Adrenal gland (tissue), 12 donors: ENCODE measurements around the gene FGD3. TPM values are rescaled to one million over a fixed set of nuclear protein-coding genes. Genes with fewer than 3 reads are reported as not detected.
A peak's percentile ranks its signal among the peaks of the same experiment; 100 is the strongest.

Experiments
- DNase-seq, 7 donors: peaks; one replicate each; pipeline ENCODE4 v3.0.0-alpha.2; 2019 to 2020
- H3K27ac ChIP-seq, 5 donors: fragments of 200-600 bp; sonication (generic) in 4 of 5; 1 replicate in 3 of 5; 2 replicates in 2 of 5; pipeline versions ENCODE4 v1.5.1 to v1.8.0; 2016 to 2020; ENCODE audit warnings: mild to moderate bottlenecking in 1 of 5
- H3K27me3 ChIP-seq: fragments of 200-600 bp; 2 replicates; pipeline ENCODE4 v1.8.0; 2021
- H3K36me3 ChIP-seq, 2 donors: fragments of 200-600 bp; replicated peaks in 1 of 2; 1 replicate in 1 of 2; 2 replicates in 1 of 2; pipeline versions ENCODE4 v1.5.1 to v1.8.0; 2018 to 2022
- H3K4me1 ChIP-seq, 2 donors: fragments of 200-600 bp; replicated peaks in 1 of 2; 1 replicate in 1 of 2; 2 replicates in 1 of 2; pipeline versions ENCODE4 v1.5.1 to v1.8.0; 2018 to 2021
- H3K4me3 ChIP-seq, 4 donors: fragments of 200-600 bp; sonication (generic) in 3 of 4; one replicate each; pipeline ENCODE4 v1.5.1; 2016 to 2018
- H3K9me3 ChIP-seq, 3 donors: fragments of 200-600 bp; sonication (generic) in 1 of 3; replicated peaks in 1 of 3; 1 replicate in 2 of 3; 2 replicates in 1 of 3; pipeline versions ENCODE4 v1.5.1 to v1.8.0; 2016 to 2021
- CTCF ChIP-seq, 6 experiments: fragments of 450-650 bp in 4 of 6; fragments of 200-600 bp in 2 of 6; sonication (generic) in 1 of 6; IDR thresholded peaks; 1 replicate in 5 of 6; 2 replicates in 1 of 6; pipeline versions ENCODE4 v1.5.1 to v1.8.0; 2016 to 2021; ENCODE audit warnings: antibody characterized with exemption in 6 of 6, mild to moderate bottlenecking in 2 of 6, moderate library complexity in 1 of 6
- POLR2A ChIP-seq, 2 donors: fragments of 450-650 bp; IDR thresholded peaks; one replicate each; pipeline ENCODE4 v1.6.1; 2017; ENCODE audit warnings: antibody characterized with exemption in 2 of 2, mild to moderate bottlenecking in 2 of 2, moderate library complexity in 1 of 2
- WGBS, 4 donors: extraction: QIAGEN DNeasy Blood & Tissue Kit in 2 of 4; methylation state at CpG; one replicate each; pipeline versions ENCODE4 v1.1.5 to v1.1.7; 2013 to 2017; 5-methylcytosine and 5-hydroxymethylcytosine counted together
- intact Hi-C, 2 donors: fragments of 100-400 bp; cut with DNase I; formaldehyde crosslinking; loops; one replicate each; pipeline versions ENCODE4 v1.14.1 to v1.15.0; 2022 to 2023
- polyA plus RNA-seq, 3 donors: library from polyadenylated mRNA; stranded (reverse); fragments of 200-250 nt in 2 of 3; fragments of 350-450 nt in 1 of 3; fragmentation: Illumina TruSeq in 1 of 3; extraction: RNeasy Lipid Tissue Mini Kit (QIAGEN cat#74804) in 1 of 3; gene quantifications; one replicate each; pipeline ENCODE4 v1.2.3, GENCODE V29; 2013 to 2014
- total RNA-seq, 9 donors: library from RNA; depleted of rRNA in 4 of 9; stranded (reverse); fragments of >200 nt in 4 of 9; fragments of 120-200 nt in 1 of 9; fragmentation: NEBNext Ultra II Directional in 1 of 9; extraction: Animal tissue kit (Norgen Biotek cat#: 25700) in 1 of 9; gene quantifications; one replicate each; pipeline versions ENCODE4 v1.1.0 to v1.2.4, GENCODE V29; 2013 to 2023
- donor health status: healthy with polysubstance abuse.
- donor health status: Bipolar disorder and iron deficiency.
- donor health status: DM: yes; HTN: yes; CAD: no.
- donor health status: DM: no; HTN: no; CAD: no.
- donor health status: DM: no; HTN: no; CAD: no.
- donor health status: DM: yes; HTN: yes; CAD: no.

Gene FGD3
- total and polyA plus RNA-seq, 12 donors = 0.89 to 7.6 (median 5.6) TPM

DNA sequence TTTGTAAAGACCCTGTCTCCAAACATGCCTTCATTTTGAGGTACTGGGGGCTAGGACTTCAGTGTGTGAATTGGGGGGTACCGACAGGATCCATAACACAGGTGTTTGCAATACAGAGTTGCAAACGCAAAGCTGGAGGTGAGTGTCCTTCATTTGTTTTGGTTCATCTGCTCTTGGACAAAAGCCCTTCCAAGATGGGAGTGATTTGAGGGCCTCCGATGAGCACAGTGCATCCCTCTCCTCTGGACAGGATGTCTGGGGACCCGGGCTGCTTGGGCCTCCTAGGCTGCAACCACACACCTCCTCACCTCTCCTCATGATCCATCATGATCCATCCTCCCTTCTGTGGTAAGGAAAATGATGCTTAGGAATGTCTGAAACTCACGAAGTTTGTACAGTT, 23.8 kb downstream of the FGD3 start:
- 56 to 79% (median 68%) methylated on average over 5 of the region's 5 CpGs for WGBS, 4 donors
- H3K27me3 ChIP-seq = no peaks in the 10 kb centered on the region
- TF ChIP-seq POLR2A (IDR thresholded peaks at IDR 0.05) = no peak
- no peak for TF ChIP-seq CTCF (IDR thresholded peaks at IDR 0.05)
- H3K36me3 ChIP-seq = no peaks in the 10 kb centered on the region
- H3K4me3 ChIP-seq = no peak overlapping the region
- intact Hi-C loops = no loop called here
- DNase-seq = peak in 1 of 7 donors; percentile 4
- H3K4me1 ChIP-seq = no peaks in the 10 kb centered on the region
- H3K9me3 ChIP-seq = no peaks in the 10 kb centered on the region
- no peak overlapping the region for H3K27ac ChIP-seq

DNA sequence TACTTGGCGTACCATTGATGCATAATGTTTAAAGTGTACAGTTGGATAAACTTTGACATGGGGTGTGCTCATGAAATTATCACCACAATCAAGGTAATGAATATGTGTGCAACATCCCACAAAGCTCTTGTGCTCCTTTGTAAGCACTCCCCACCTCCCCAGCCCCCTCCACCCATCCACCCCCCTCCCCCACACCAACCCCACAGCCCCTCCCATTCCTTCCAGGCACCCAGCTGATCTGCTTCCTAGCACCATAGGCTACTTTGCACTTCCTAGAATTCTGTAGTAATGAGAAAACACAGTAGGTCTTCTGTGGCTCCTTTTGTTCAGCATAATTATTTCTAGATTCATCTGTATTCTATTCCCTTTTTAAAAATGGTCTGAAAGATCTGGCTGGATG, 24.5 kb downstream of the FGD3 start:
- no peak for TF ChIP-seq CTCF (IDR thresholded peaks at IDR 0.05)
- TF ChIP-seq POLR2A (IDR thresholded peaks at IDR 0.05) = no peak
- H3K36me3 ChIP-seq = no peaks in the 10 kb centered on the region
- no peak overlapping the region for H3K4me3 ChIP-seq
- H3K27ac ChIP-seq = no peak overlapping the region
- WGBS, 4 donors = 83 to 100% (median 95%) methylated on average over 1 of the region's 1 CpG; no CpG with 5 or more reads in 1 of the 4 donors
- H3K4me1 ChIP-seq = no peaks in the 10 kb centered on the region
- no peaks in the 10 kb centered on the region for H3K9me3 ChIP-seq
- intact Hi-C loops = no loop called here
- DNase-seq = no peak
- no peaks in the 10 kb centered on the region for H3K27me3 ChIP-seq

GRCh38 chr9:92973700-92974099, 26.4 kb downstream of the FGD3 start:
- H3K4me1 ChIP-seq = no peaks in the 10 kb centered on the region
- WGBS, 4 donors = 86 to 94% (median 92%) methylated on average over 7 of the region's 7 CpGs
- peak in 1 of 7 donors; percentile 29 for DNase-seq
- no peaks in the 10 kb centered on the region for H3K36me3 ChIP-seq
- no peaks in the 10 kb centered on the region for H3K27me3 ChIP-seq
- H3K27ac ChIP-seq = no peak overlapping the region
- TF ChIP-seq POLR2A (IDR thresholded peaks at IDR 0.05) (no peak), CTCF (IDR thresholded peaks at IDR 0.05) (no peak)
- no peaks in the 10 kb centered on the region for H3K9me3 ChIP-seq
- intact Hi-C loops = no loop called here
- no peak overlapping the region for H3K4me3 ChIP-seq

DNA sequence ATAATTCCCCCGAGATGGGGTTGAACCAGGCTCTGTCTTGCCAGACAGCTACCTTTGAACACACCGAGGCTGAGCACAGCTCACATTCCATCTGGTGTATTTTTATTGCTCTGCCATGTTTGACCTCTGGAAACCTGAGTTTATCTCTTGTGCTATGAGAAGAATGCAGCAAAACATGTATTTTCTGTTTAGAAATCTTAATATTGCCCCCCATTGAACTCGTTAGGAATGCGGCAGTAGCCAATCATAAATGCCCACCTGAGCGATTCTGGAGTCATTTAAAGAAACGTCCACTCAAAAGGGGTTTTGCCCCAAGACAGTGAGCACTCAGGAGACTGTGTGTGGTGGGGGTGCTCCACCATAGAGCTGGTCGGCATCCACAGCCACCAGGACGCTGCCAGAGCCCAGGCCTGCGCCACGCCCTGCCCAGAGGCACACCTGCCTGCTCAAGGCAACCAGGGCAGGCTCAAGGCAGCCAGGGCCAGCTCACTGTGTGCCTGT, 26.9 kb downstream of the FGD3 start:
- intact Hi-C loops = no loop called here
- WGBS, 4 donors = 64 to 85% (median 81%) methylated on average over 6 to 10 of the region's 10 CpGs
- Histone ChIP-seq H3K36me3 (no peaks in the 10 kb centered on the region), H3K27me3 (no peaks in the 10 kb centered on the region), H3K4me1 (no peaks in the 10 kb centered on the region), H3K4me3 (no peak overlapping the region), H3K9me3 (no peaks in the 10 kb centered on the region), H3K27ac (no peak overlapping the region)
- DNase-seq = peak in 1 of 7 donors; percentile 10
- TF ChIP-seq CTCF (IDR thresholded peaks at IDR 0.05) = no peak
- TF ChIP-seq POLR2A (IDR thresholded peaks at IDR 0.05) = no peak
